C4-2B (cell line): ENCODE data around the gene NPSR1.

Source experiments
- ZFX ChIP-seq: fragments of 450-650 bp; IDR thresholded peaks from 2 replicates; pipeline ENCODE4 v1.6.1; 2017
- TF ChIP-seq, protein P1 (sequence below): fragments of 450-650 bp; conservative IDR thresholded peaks from 2 replicates; pipeline ENCODE4 v1.5.1; 2017; ENCODE audit warnings: mild to moderate bottlenecking

DNA sequence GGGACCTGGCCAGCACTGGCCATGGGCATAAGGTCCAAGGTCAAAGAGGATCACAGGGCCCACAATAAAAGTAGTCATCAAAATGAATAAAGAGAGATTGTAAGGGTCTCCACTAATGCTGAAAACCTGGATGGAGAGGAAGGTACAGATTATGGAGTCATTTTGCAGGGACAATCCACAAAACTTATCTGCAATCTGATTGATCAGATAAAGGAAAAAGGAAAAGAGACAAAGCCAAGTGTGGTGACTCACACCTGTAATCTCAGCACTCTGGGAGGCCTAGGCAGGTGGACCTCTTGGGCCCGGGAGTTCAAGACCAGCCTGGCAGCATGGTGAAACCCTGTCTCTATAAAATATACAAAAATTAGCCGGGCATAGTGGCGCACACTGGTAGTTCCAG lies 174.0 kb downstream of the NPSR1 start:
- TF ChIP-seq, protein P1, sequence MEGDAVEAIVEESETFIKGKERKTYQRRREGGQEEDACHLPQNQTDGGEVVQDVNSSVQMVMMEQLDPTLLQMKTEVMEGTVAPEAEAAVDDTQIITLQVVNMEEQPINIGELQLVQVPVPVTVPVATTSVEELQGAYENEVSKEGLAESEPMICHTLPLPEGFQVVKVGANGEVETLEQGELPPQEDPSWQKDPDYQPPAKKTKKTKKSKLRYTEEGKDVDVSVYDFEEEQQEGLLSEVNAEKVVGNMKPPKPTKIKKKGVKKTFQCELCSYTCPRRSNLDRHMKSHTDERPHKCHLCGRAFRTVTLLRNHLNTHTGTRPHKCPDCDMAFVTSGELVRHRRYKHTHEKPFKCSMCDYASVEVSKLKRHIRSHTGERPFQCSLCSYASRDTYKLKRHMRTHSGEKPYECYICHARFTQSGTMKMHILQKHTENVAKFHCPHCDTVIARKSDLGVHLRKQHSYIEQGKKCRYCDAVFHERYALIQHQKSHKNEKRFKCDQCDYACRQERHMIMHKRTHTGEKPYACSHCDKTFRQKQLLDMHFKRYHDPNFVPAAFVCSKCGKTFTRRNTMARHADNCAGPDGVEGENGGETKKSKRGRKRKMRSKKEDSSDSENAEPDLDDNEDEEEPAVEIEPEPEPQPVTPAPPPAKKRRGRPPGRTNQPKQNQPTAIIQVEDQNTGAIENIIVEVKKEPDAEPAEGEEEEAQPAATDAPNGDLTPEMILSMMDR, result no peak
- no peak for TF ChIP-seq ZFX
